ENCODE data around the gene CCDC159.

- TF ChIP-seq YY1 (IDR thresholded peaks at IDR 0.05; ENCODE audit: low read depth) (no peak), FOXM1 (IDR thresholded peaks at IDR 0.05; ENCODE audit: borderline replicate concordance, low read depth) (no peak), TEAD4 (IDR thresholded peaks at IDR 0.05) (no peak)
- TF ChIP-seq, protein P1, sequence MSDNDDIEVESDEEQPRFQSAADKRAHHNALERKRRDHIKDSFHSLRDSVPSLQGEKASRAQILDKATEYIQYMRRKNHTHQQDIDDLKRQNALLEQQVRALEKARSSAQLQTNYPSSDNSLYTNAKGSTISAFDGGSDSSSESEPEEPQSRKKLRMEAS (IDR thresholded peaks at IDR 0.05) = no peak
Measured at GRCh38 chr19:11356074-11356397, 9.7 kb downstream of the CCDC159 start.
